ENCODE data around the gene ALDH7A1.

The ALDH7A1 gene

GRCh38 chr5:126516133-126516532 is 78.9 kb downstream of the ALDH7A1 start:
- H2AFZ ChIP-seq (ENCODE audit: low read depth), result no peak overlapping the region
- H3K4me1 ChIP-seq (ENCODE audit: low read depth, poor library complexity, severe bottlenecking), result no peaks in the 10 kb centered on the region
- no peak overlapping the region for H3K9ac ChIP-seq
- TF ChIP-seq CTCF (conservative IDR thresholded peaks at IDR 0.05; ENCODE audit: low read depth, low read length), result no peak
- no peaks in the 10 kb centered on the region for H3K36me3 ChIP-seq (ENCODE audit: insufficient read depth)
- no peak overlapping the region for H3K4me3 ChIP-seq (IDR thresholded peaks at IDR 0.05; ENCODE audit: insufficient read depth, low read depth, low read length)
- H4K20me1 ChIP-seq (ENCODE audit: insufficient read depth), result no peaks in the 10 kb centered on the region
- H3K79me2 ChIP-seq (ENCODE audit: insufficient read depth, low read depth), result no peaks in the 10 kb centered on the region
- no peak overlapping the region for H3K27ac ChIP-seq
- H3K27me3 ChIP-seq (ENCODE audit: insufficient read depth, low read depth), result no peaks in the 10 kb centered on the region
- no peak overlapping the region for H3K4me2 ChIP-seq

- no peak overlapping the region for H3K4me3 ChIP-seq (IDR thresholded peaks at IDR 0.05; ENCODE audit: insufficient read depth, low read depth, low read length)
- no peaks in the 10 kb centered on the region for H3K79me2 ChIP-seq (ENCODE audit: insufficient read depth, low read depth)
- no peak overlapping the region for H3K4me2 ChIP-seq
- H3K36me3 ChIP-seq (ENCODE audit: insufficient read depth), result no peaks in the 10 kb centered on the region
- no peaks in the 10 kb centered on the region for H3K27me3 ChIP-seq (ENCODE audit: insufficient read depth, low read depth)
- H4K20me1 ChIP-seq (ENCODE audit: insufficient read depth), result no peaks in the 10 kb centered on the region
- H3K27ac ChIP-seq, result no peak overlapping the region
- peaks cover 6% of the 10 kb centered on the region for H3K4me1 ChIP-seq (ENCODE audit: low read depth, poor library complexity, severe bottlenecking)
- no peak overlapping the region for H2AFZ ChIP-seq (ENCODE audit: low read depth)
- H3K9ac ChIP-seq, result no peak overlapping the region
- no peak for TF ChIP-seq CTCF (conservative IDR thresholded peaks at IDR 0.05; ENCODE audit: low read depth, low read length)
These were observed 79.7 kb downstream of the ALDH7A1 start for GRCh38 chr5:126515337-126515736.

GRCh38 chr5:126514558-126515141 is 80.4 kb downstream of the ALDH7A1 start:
- Histone ChIP-seq H3K4me3 (IDR thresholded peaks at IDR 0.05; ENCODE audit: insufficient read depth, low read depth, low read length) (no peak overlapping the region), H2AFZ (ENCODE audit: low read depth) (no peak overlapping the region), H3K79me2 (ENCODE audit: insufficient read depth, low read depth) (no peaks in the 10 kb centered on the region), H3K9ac (no peak overlapping the region), H4K20me1 (ENCODE audit: insufficient read depth) (no peaks in the 10 kb centered on the region), H3K4me2 (no peak overlapping the region), H3K36me3 (ENCODE audit: insufficient read depth) (no peaks in the 10 kb centered on the region), H3K27ac (no peak overlapping the region), H3K4me1 (ENCODE audit: low read depth, poor library complexity, severe bottlenecking) (peaks cover 13% of the 10 kb centered on the region), H3K27me3 (ENCODE audit: insufficient read depth, low read depth) (no peaks in the 10 kb centered on the region)
- no peak for TF ChIP-seq CTCF (conservative IDR thresholded peaks at IDR 0.05; ENCODE audit: low read depth, low read length)

- Histone ChIP-seq H3K4me2 (no peak overlapping the region), H3K36me3 (ENCODE audit: insufficient read depth) (no peaks in the 10 kb centered on the region), H3K79me2 (ENCODE audit: insufficient read depth, low read depth) (no peaks in the 10 kb centered on the region), H3K9ac (no peak overlapping the region), H3K4me1 (ENCODE audit: low read depth, poor library complexity, severe bottlenecking) (peaks cover 18% of the 10 kb centered on the region), H3K4me3 (IDR thresholded peaks at IDR 0.05; ENCODE audit: insufficient read depth, low read depth, low read length) (no peak overlapping the region), H3K27me3 (ENCODE audit: insufficient read depth, low read depth) (no peaks in the 10 kb centered on the region), H3K27ac (no peak overlapping the region), H4K20me1 (ENCODE audit: insufficient read depth) (no peaks in the 10 kb centered on the region), H2AFZ (ENCODE audit: low read depth) (no peak overlapping the region)
- no peak for TF ChIP-seq CTCF (conservative IDR thresholded peaks at IDR 0.05; ENCODE audit: low read depth, low read length)
These were observed 80.9 kb downstream of the ALDH7A1 start for GRCh38 chr5:126514131-126514557.

Measured in KMS-11 (cell line).